ENCODE results near the gene FKBP7. TPM values are rescaled to one million over a fixed set of nuclear protein-coding genes. Genes with fewer than 3 reads are reported as not detected.
A peak's percentile ranks its signal among the peaks of the same experiment; 100 is the strongest.

Gene FKBP7
- total RNA-seq, 1 donor from 2014 or later = 21.2 TPM

DNA sequence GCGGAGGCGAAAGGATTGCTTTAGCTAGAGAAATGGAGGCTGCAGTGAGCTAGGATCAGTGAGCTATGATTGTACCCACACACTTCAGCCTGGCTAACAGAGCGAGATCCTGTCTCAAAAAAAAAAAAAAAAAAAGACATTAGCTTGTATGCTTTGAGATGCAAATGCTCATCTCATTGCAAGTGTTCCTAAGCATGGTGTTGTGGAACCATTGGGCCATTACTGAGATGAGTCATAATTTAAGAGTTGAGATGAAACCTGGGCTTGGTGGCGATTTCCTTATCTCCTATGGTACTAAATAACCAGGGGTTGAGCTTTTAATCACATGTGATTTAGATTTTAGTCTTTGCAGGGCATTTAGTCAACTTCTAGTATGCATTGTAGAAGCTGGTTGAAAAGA, 4.0 kb upstream of the FKBP7 start:
- no peak for DNase-seq
- Mint-ChIP-seq H3K27me3 (ENCODE audit: unreplicated experiment) (peaks cover 15% of the 10 kb centered on the region), H3K4me3 (ENCODE audit: unreplicated experiment) (peak overlapping the region; percentile 95), H3K4me1 (ENCODE audit: low read depth, unreplicated experiment) (peaks cover 19% of the 10 kb centered on the region), H3K9me3 (ENCODE audit: unreplicated experiment) (peaks cover 5% of the 10 kb centered on the region), H3K27ac (ENCODE audit: unreplicated experiment) (peak overlapping the region; percentile 48), H3K36me3 (ENCODE audit: unreplicated experiment) (no peaks in the 10 kb centered on the region)
- TF ChIP-seq CTCF (IDR thresholded peaks at IDR 0.05; ENCODE audit: partially characterized antibody, unreplicated experiment) = no peak

GRCh38 chr2:178480227-178481181, 2.1 kb upstream of the FKBP7 start, which contains the start of gene PLEKHA3:
Gene PLEKHA3, plus strand, starts transcription at chr2:178480457. Its CDS starts 413 bp downstream, at chr2:178480870.
- Mint-ChIP-seq H3K27me3 (ENCODE audit: unreplicated experiment) (peaks cover 13% of the 10 kb centered on the region), H3K9me3 (ENCODE audit: unreplicated experiment) (peaks cover 5% of the 10 kb centered on the region), H3K36me3 (ENCODE audit: unreplicated experiment) (no peaks in the 10 kb centered on the region), H3K27ac (ENCODE audit: unreplicated experiment) (peak within 1 kb of the TSS; percentile 100), H3K4me3 (ENCODE audit: unreplicated experiment) (peak within 1 kb of the TSS; percentile 95), H3K4me1 (ENCODE audit: low read depth, unreplicated experiment) (peaks cover 19% of the 10 kb centered on the region)
- no peak for TF ChIP-seq CTCF (IDR thresholded peaks at IDR 0.05; ENCODE audit: partially characterized antibody, unreplicated experiment)
- DNase-seq = peak; percentile 95

GRCh38 chr2:178479758-178480226, 1.4 kb upstream of the FKBP7 start:
- no peak for TF ChIP-seq CTCF (IDR thresholded peaks at IDR 0.05; ENCODE audit: partially characterized antibody, unreplicated experiment)
- Mint-ChIP-seq H3K36me3 (ENCODE audit: unreplicated experiment) (no peaks in the 10 kb centered on the region), H3K27me3 (ENCODE audit: unreplicated experiment) (peaks cover 13% of the 10 kb centered on the region), H3K4me1 (ENCODE audit: low read depth, unreplicated experiment) (peaks cover 19% of the 10 kb centered on the region), H3K4me3 (ENCODE audit: unreplicated experiment) (peak overlapping the region; percentile 95), H3K9me3 (ENCODE audit: unreplicated experiment) (peaks cover 5% of the 10 kb centered on the region), H3K27ac (ENCODE audit: unreplicated experiment) (peak overlapping the region; percentile 100)
- no peak for DNase-seq

DNA sequence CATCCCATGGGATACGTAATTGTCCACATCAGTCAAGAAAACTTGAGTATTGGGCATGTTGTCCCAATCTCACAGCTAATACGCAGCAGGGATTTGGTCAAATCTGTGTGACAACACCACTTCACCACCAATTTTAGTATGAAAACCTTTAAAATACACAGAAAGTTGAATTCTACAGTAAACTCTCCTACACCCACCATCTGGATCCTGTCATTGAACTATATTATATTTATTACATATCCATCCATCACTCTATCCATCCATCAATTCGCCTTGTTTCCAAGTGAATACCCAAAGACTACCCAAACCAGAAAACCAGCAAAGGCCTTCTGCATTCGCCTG, 846 bp upstream of the FKBP7 start:
- peaks cover 5% of the 10 kb centered on the region for H3K9me3 Mint-ChIP-seq (ENCODE audit: unreplicated experiment)
- no peak for DNase-seq
- no peak for TF ChIP-seq CTCF (IDR thresholded peaks at IDR 0.05; ENCODE audit: partially characterized antibody, unreplicated experiment)
- H3K4me1 Mint-ChIP-seq (ENCODE audit: low read depth, unreplicated experiment) = peaks cover 14% of the 10 kb centered on the region
- peak overlapping the region; percentile 95 for H3K4me3 Mint-ChIP-seq (ENCODE audit: unreplicated experiment)
- H3K27me3 Mint-ChIP-seq (ENCODE audit: unreplicated experiment) = peaks cover 13% of the 10 kb centered on the region
- H3K36me3 Mint-ChIP-seq (ENCODE audit: unreplicated experiment) = no peaks in the 10 kb centered on the region
- peak overlapping the region; percentile 100 for H3K27ac Mint-ChIP-seq (ENCODE audit: unreplicated experiment)

GRCh38 chr2:178478130-178478438, 316 bp downstream of the FKBP7 start:
- TF ChIP-seq CTCF (IDR thresholded peaks at IDR 0.05; ENCODE audit: partially characterized antibody, unreplicated experiment) = no peak
- Mint-ChIP-seq H3K36me3 (ENCODE audit: unreplicated experiment) (no peaks in the 10 kb centered on the region), H3K27me3 (ENCODE audit: unreplicated experiment) (peaks cover 13% of the 10 kb centered on the region), H3K4me1 (ENCODE audit: low read depth, unreplicated experiment) (peaks cover 15% of the 10 kb centered on the region), H3K4me3 (ENCODE audit: unreplicated experiment) (peak overlapping the region; percentile 95), H3K9me3 (ENCODE audit: unreplicated experiment) (peaks cover 5% of the 10 kb centered on the region), H3K27ac (ENCODE audit: unreplicated experiment) (peak overlapping the region; percentile 100)
- DNase-seq = no peak
